Measurements from ENCODE around the gene SERPINF2.

DNA sequence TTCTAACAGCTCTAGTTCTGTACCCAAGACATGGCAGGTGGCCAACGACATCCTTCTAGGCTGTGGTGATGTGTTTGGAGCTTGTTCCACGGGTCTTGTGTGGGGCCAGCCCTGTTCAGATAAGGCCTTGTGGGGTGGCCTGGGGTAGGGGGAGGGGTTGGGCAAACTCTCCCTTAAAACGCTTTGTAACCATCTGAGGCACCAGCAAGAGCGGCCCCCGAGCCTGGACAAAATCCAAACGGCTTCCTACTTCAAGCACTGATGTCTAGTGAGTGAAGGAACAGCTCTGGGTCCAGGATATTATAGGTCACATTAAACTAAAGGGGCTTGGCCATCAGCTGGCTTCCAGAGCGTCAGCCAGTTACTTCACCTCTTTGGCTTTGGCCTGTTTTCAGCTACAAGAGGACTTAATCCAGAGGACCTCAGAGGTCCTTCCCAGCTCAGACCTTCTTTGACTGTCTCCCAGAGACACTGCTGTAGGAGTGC, 31.1 kb downstream of the SERPINF2 start:
- TF ChIP-seq EZH2phosphoT487 (conservative IDR thresholded peaks at IDR 0.05; ENCODE audit: low read length) = no peak
- TF ChIP-seq, protein P1, sequence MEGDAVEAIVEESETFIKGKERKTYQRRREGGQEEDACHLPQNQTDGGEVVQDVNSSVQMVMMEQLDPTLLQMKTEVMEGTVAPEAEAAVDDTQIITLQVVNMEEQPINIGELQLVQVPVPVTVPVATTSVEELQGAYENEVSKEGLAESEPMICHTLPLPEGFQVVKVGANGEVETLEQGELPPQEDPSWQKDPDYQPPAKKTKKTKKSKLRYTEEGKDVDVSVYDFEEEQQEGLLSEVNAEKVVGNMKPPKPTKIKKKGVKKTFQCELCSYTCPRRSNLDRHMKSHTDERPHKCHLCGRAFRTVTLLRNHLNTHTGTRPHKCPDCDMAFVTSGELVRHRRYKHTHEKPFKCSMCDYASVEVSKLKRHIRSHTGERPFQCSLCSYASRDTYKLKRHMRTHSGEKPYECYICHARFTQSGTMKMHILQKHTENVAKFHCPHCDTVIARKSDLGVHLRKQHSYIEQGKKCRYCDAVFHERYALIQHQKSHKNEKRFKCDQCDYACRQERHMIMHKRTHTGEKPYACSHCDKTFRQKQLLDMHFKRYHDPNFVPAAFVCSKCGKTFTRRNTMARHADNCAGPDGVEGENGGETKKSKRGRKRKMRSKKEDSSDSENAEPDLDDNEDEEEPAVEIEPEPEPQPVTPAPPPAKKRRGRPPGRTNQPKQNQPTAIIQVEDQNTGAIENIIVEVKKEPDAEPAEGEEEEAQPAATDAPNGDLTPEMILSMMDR (IDR thresholded peaks at IDR 0.05; ENCODE audit: insufficient read depth, low read length, poor library complexity, severe bottlenecking) = no peak

All from SU-DHL-6 (cell line).